Neural progenitor cell (in vitro differentiated cells): Measurements from ENCODE around the gene PRDM2.

Experiments
- EZH2 ChIP-seq: fragments of 200-600 bp; sonication (generic); IDR thresholded peaks from 2 replicates; pipeline ENCODE4 v1.6.1; 2017; ENCODE audit warnings: antibody characterized with exemption, mild to moderate bottlenecking, moderate library complexity
- TF ChIP-seq, protein P1 (sequence below): fragments of 200-600 bp; sonication (generic); IDR thresholded peaks from 2 replicates; pipeline ENCODE4 v1.5.1; 2017; ENCODE audit warnings: antibody characterized with exemption, mild to moderate bottlenecking

DNA sequence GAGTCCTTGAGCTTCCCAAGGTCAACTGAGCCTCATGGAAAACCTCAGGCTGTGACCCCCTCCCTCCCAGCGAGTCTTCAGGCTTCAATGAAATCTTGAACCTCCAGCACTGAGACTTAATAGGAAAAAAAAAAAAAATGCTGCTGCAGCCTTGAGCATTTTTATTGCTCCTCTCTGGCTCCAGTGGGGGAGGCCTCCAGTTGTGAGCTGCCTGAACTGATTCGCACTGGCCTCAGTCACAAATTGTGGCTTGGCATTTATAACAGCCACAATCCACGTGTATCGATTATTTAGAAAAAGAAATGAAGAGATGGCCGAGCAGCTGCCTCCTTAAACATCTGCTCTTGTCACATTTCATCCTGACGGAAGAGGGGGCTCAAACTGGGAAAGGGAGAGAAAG, 173.0 kb downstream of the PRDM2 start:
- no peak for TF ChIP-seq EZH2
- TF ChIP-seq, protein P1, sequence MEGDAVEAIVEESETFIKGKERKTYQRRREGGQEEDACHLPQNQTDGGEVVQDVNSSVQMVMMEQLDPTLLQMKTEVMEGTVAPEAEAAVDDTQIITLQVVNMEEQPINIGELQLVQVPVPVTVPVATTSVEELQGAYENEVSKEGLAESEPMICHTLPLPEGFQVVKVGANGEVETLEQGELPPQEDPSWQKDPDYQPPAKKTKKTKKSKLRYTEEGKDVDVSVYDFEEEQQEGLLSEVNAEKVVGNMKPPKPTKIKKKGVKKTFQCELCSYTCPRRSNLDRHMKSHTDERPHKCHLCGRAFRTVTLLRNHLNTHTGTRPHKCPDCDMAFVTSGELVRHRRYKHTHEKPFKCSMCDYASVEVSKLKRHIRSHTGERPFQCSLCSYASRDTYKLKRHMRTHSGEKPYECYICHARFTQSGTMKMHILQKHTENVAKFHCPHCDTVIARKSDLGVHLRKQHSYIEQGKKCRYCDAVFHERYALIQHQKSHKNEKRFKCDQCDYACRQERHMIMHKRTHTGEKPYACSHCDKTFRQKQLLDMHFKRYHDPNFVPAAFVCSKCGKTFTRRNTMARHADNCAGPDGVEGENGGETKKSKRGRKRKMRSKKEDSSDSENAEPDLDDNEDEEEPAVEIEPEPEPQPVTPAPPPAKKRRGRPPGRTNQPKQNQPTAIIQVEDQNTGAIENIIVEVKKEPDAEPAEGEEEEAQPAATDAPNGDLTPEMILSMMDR: no peak
